Right cardiac atrium (tissue), 5 donors: ENCODE measurements around the gene LATS2. TPM values are rescaled to one million over a fixed set of nuclear protein-coding genes. Genes with fewer than 3 reads are reported as not detected.

ENCODE experiments used
- ATAC-seq, 2 donors: fragments of 200-7000 bp; cut with Tn5 transposase; one replicate each; pipeline versions ENCODE4 v1.8.0 to v1.9.1; 2020; ENCODE audit warnings: moderate library complexity in 2 of 2, mild to moderate bottlenecking in 1 of 2
- DNase-seq, 3 donors: peaks; one replicate each; pipeline ENCODE4 v3.0.0-alpha.2; 2020
- H3K27ac ChIP-seq: one replicate; pipeline ENCODE4 v1.5.1; 2013; ENCODE audit warnings: mild to moderate bottlenecking, low read length, control low read depth, moderate library complexity
- H3K27me3 ChIP-seq: one replicate; pipeline ENCODE4 v1.6.1; 2013; ENCODE audit not compliant: control insufficient read depth, insufficient read depth
- H3K4me1 ChIP-seq: one replicate; pipeline ENCODE4 v1.6.1; 2013; ENCODE audit warnings: low read length; ENCODE audit not compliant: control insufficient read depth, insufficient read depth
- H3K4me3 ChIP-seq: one replicate; pipeline ENCODE4 v1.5.1; 2013; ENCODE audit warnings: low read length, control low read depth
- H3K9me3 ChIP-seq: one replicate; pipeline ENCODE4 v1.6.1; 2013; ENCODE audit warnings: low read length; ENCODE audit not compliant: control insufficient read depth
- WGBS: extraction: QIAGEN DNeasy Blood & Tissue Kit; methylation state at CpG from one replicate; pipeline ENCODE4 v1.1.7; 2013; 5-methylcytosine and 5-hydroxymethylcytosine counted together
- intact Hi-C, 4 donors: fragments of 100-400 bp; cut with DNase I; formaldehyde crosslinking; loops; one replicate each; pipeline versions ENCODE4 v1.11.0 to v1.14.0; 2022 to 2023
- polyA plus RNA-seq: library from polyadenylated mRNA; stranded (reverse); fragments of 200-250 nt; gene quantifications from one replicate; pipeline ENCODE4 v1.2.3, GENCODE V29; 2013
- total RNA-seq, 4 donors: library from RNA; stranded (reverse); fragmentation: NEBNext Ultra II Directional; extraction: Animal tissue kit (Norgen Biotek cat#: 25700); gene quantifications; one replicate each; pipeline ENCODE4 v1.2.1, GENCODE V29; 2021
- donor health status: healthy with polysubstance abuse.
- donor health status: DM: no; HTN: yes; CAD: no.
- donor health status: DM: no; HTN: no; CAD: no.
- donor health status: DM: no; HTN: yes; CAD: no; lungs with severe emphysema.
- donor health status: DM: yes; HTN: yes; CAD: no.

The LATS2 gene
- total and polyA plus RNA-seq, 5 donors = 10.5 to 36.7 (median 23.6) TPM

DNA sequence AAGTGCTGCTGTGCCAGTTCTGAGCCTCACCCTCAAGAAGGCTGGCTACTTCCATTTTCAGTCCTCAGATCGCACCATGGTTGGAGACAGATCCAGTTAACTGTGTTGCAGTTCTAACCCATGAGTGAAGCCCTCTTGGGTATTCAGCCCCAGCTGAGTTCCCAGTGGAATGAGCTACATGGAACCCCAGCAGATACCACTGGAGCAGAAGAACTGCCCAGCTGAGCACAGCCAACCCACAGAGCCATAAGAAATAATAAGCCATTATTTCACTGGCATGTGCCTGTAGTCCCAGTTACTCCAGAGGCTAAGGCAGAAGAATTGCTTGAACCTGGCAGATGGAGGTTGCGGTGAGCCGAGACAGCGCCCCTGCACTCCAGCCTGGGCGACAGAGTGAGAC lies 59.9 kb downstream of the LATS2 start:
- Histone ChIP-seq H3K4me3 (no peak overlapping the region), H3K9me3 (no peaks in the 10 kb centered on the region), H3K27ac (no peak overlapping the region), H3K4me1 (peaks cover 21% of the 10 kb centered on the region), H3K27me3 (no peaks in the 10 kb centered on the region)
- intact Hi-C loops = no loop called here
- WGBS = 98% methylated on average over 5 of the region's 5 CpGs
- DNase-seq (no peak), ATAC-seq (no peak)

DNA sequence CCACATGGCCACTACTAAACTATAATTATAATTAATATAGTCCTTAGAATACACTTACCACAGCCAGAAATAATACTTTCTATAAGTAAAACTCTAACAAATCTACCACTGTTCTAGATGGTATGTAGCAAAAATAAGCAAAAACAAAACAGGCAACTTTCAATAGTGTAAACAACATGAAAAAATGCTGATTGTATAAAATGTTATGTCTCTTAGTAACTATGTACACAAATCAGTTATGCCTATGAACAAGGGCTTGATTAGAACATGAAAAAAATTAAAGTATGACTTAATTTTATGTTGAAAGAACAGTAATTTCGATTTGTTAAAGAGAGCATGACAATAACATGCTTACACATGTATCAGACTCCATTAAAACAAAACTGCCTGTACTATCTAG lies 60.7 kb downstream of the LATS2 start:
- DNase-seq (no peak), ATAC-seq (no peak)
- Histone ChIP-seq H3K27ac (no peak overlapping the region), H3K4me1 (peaks cover 21% of the 10 kb centered on the region), H3K27me3 (no peaks in the 10 kb centered on the region), H3K9me3 (no peaks in the 10 kb centered on the region), H3K4me3 (no peak overlapping the region)
- 90% methylated on average over 1 of the region's 1 CpG for WGBS
- intact Hi-C loops = no loop called here

DNA sequence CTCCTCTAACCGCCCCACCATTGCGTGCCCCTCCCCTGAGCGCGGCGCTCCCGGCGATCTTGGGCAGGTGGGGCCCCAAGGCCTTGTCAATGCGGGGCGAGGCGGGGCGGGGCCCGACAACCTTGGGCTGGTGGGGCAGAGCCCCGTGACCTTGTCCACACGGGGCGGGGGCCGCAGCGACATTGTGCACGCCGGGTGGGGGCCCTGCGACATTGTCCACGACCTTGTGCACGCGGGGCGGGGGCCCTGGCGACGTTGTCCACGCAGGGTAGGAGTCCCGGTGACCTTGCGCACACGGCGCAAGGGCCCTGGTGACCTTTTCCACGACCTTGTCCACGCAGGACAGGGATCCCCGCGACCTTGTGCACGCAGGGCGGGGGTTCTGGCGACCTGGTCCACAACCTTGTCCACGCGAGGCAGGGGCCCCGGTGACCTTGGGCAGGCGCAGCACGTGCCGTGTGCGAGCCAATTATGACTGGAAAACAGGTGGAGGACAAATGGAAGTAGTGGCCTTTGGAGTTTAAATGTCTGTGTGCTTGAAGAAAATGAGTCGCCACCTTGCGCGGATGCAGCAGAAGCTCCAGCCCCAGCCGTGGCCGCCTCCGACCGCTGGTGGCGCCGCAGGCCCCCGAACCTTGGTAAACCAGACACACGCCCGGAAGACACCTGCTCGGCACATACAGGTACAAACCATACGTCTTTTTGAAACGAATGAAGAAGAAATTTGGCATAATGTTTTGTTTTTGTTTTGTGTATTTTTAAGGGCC lies 62.6 kb downstream of the LATS2 start:
- DNase-seq (peak in 2 of 3 donors; percentile 57 to 66), ATAC-seq (peak; percentile 32 to 40)
- Histone ChIP-seq H3K4me1 (peaks cover 15% of the 10 kb centered on the region), H3K9me3 (no peaks in the 10 kb centered on the region), H3K4me3 (no peak overlapping the region), H3K27ac (no peak overlapping the region), H3K27me3 (no peaks in the 10 kb centered on the region)
- intact Hi-C loops = loop anchor here in 2 of 4 donors (5.0 to 10.0 kb wide), 2 partner anchors 48 to 56 kb away; no protein-coding TSS in a partner anchor
- 96% methylated on average over 60 of the region's 60 CpGs for WGBS

DNA sequence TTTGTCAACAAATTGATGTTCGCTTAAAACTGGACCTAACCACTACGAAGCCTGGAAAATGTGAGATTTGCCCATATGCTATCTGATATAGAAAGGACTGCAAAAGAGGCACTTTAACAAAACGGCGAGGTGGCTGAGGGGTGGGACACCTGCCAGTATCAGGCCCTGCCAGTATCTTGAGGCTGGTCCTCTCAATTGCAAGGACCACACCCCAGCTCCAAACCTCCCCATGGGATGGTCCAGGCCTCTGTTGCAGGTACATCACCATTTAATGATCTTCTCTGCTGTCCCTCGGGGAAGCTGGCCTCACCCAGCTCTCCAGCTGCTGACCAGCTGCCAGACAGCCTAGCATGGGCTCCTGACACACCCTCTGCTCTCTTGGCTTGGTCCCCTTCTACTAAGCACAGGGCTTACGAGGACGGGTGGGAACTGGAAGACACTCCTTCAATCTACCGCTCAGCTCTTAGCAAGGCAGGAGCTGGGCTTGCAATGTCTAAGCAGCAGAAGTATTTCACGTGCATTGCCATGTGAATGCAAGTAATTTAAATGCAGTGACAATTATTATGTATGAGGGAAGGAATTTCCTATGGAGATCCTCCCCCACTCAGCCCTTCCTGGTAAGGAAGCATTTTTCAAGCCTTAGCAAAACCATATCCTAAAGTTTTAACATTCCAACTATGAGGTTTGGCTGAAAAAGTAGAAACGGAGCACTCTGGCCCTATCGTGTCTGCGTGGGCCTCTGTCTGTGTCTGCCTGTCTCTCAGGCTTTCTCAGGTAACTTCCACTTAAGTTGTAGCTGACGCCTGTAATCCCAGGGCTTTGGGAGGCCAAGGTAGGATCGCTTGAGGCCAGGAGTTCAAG lies 63.9 kb downstream of the LATS2 start:
- peak overlapping the region; percentile 61 for H3K27ac ChIP-seq
- intact Hi-C loops = loop anchor here in 2 of 4 donors (5.0 to 10.0 kb wide), 2 partner anchors 50 to 57 kb away; no protein-coding TSS in a partner anchor
- ATAC-seq (peak; percentile 63 to 71), DNase-seq (peak; percentile 34 to 79 (median 57))
- no peaks in the 10 kb centered on the region for H3K27me3 ChIP-seq
- peaks cover 15% of the 10 kb centered on the region for H3K4me1 ChIP-seq
- H3K9me3 ChIP-seq = no peaks in the 10 kb centered on the region
- no peak overlapping the region for H3K4me3 ChIP-seq
- 48% methylated on average over 14 of the region's 14 CpGs for WGBS

DNA sequence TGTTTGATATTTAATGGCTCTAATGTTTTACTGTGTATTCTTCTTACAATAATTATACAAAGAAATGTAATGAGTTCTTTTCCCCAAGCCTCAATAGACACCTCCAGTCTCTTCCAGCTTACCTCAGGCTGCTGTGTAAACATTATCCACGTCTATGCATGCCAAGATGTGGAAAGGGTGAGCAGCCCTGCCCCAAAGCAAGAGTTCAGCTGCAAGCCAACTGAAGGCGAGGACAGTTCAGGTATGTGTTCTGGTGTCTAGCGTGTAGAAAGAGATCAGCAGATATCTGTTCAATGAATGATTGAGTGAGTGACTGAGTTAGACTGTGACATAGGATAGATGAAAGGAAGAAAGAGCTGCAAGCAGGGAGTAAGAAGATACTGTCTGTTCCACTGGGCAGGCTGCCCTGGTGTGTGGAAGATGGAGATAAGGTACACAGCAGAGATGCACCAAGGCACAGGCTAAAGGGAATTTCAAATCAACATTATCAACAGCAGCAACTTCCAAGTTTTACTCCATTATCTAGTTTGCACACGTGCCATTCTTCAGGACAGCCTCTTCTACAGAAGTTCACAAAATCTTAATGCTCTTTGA lies 66.0 kb downstream of the LATS2 start:
- intact Hi-C loops = loop anchor here in 2 of 4 donors (5.0 to 10.0 kb wide), 2 partner anchors 52 to 59 kb away; no protein-coding TSS in a partner anchor
- peaks cover 15% of the 10 kb centered on the region for H3K4me1 ChIP-seq
- no peak for ATAC-seq
- WGBS = 54% methylated on average over 4 of the region's 4 CpGs
- no peaks in the 10 kb centered on the region for H3K9me3 ChIP-seq
- H3K27me3 ChIP-seq = no peaks in the 10 kb centered on the region
- no peak overlapping the region for H3K27ac ChIP-seq
- no peak for DNase-seq
- no peak overlapping the region for H3K4me3 ChIP-seq

DNA sequence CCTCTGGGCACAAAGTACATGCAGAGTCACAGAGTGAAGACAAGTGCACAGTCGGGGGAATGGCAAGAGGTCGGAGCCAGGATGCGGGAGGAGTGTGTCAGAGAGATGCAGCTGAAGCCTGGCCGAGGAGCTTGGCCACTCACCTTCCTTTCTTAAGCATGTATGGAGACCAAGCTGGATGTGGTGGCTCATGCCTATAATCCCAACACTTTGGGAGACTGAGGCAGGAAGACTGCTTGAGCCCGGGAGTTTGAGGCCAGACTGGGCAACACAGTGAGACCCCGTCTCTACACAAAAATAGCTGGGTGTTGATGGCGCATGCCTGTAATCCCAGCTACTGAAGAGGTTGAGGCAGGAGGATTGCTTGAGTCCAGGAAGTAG lies 67.0 kb downstream of the LATS2 start:
- DNase-seq = no peak
- Histone ChIP-seq H3K4me1 (peaks cover 15% of the 10 kb centered on the region), H3K27ac (no peak overlapping the region), H3K4me3 (no peak overlapping the region), H3K9me3 (no peaks in the 10 kb centered on the region), H3K27me3 (no peaks in the 10 kb centered on the region)
- intact Hi-C loops = loop anchor here in 1 of 4 donors (10.0 kb wide), 1 partner anchor 60 kb away; no protein-coding TSS in a partner anchor
- ATAC-seq = no peak
- 94% methylated on average over 7 of the region's 7 CpGs for WGBS

DNA sequence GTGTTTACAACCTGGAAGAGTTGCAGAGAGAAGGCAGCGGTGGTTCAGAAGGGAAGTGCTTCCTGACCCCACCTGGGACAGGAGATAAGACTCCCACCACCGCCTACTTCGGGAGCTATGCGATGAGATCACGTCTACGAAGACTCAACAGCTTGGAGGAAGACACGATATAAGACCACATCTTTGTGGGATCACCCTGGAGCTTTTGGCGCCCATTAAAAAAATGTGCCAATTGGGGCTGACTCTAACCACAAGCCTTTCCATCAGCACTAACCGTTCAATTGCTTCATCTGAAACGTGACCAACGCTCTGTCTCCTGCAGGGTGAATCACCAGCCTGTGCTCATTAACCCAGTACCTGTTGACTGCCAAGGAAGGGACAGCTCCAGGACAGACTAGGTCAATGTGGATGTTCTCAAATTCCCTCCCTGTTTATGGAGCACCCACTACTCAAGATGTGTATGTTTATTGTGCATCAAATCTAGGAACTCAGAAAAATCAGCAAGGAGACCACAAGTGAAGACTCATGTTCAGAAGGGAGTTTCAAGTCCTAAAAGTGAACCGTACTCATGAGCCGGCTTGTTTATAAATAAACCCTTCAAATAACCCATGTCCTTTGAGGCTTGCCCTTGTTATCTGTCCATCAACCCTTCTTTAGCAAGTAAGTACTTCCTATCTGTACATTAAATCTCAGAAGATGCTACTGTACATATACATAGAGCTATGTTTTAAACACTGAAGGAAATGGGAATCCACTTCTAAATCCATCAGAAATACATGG lies 67.5 kb downstream of the LATS2 start:
- WGBS = 78% methylated on average over 13 of the region's 13 CpGs
- Histone ChIP-seq H3K27ac (no peak overlapping the region), H3K4me3 (no peak overlapping the region), H3K4me1 (peaks cover 15% of the 10 kb centered on the region), H3K9me3 (no peaks in the 10 kb centered on the region), H3K27me3 (no peaks in the 10 kb centered on the region)
- no peak for ATAC-seq
- intact Hi-C loops = loop anchor here in 1 of 4 donors (10.0 kb wide), 1 partner anchor 61 kb away; no protein-coding TSS in a partner anchor
- no peak for DNase-seq

DNA sequence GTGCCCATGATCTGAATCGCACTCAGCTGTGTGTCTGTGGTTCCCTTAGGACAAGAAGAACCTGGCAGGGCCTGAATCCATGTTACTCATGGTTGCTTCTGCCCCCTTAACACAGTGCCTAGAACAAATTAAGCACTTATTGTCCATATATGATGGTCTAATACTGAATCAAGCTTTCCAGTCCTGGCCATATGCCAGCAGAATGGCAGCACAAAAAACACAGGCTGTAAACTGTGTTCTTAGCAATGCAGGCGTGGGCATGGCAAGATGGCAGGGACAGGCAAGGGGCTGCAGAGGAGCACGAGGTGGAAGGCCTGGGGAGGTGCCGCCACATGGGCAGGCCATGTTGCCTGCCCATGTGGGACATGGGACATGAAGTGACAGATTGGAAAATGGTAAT lies 68.2 kb downstream of the LATS2 start:
- no peaks in the 10 kb centered on the region for H3K27me3 ChIP-seq
- no peaks in the 10 kb centered on the region for H3K9me3 ChIP-seq
- no peak overlapping the region for H3K27ac ChIP-seq
- intact Hi-C loops = loop anchor here in 1 of 4 donors (10.0 kb wide), 1 partner anchor 62 kb away; no protein-coding TSS in a partner anchor
- H3K4me3 ChIP-seq = no peak overlapping the region
- peaks cover 12% of the 10 kb centered on the region for H3K4me1 ChIP-seq
- ATAC-seq (no peak), DNase-seq (no peak)
- 92% methylated on average over 4 of the region's 4 CpGs for WGBS

DNA sequence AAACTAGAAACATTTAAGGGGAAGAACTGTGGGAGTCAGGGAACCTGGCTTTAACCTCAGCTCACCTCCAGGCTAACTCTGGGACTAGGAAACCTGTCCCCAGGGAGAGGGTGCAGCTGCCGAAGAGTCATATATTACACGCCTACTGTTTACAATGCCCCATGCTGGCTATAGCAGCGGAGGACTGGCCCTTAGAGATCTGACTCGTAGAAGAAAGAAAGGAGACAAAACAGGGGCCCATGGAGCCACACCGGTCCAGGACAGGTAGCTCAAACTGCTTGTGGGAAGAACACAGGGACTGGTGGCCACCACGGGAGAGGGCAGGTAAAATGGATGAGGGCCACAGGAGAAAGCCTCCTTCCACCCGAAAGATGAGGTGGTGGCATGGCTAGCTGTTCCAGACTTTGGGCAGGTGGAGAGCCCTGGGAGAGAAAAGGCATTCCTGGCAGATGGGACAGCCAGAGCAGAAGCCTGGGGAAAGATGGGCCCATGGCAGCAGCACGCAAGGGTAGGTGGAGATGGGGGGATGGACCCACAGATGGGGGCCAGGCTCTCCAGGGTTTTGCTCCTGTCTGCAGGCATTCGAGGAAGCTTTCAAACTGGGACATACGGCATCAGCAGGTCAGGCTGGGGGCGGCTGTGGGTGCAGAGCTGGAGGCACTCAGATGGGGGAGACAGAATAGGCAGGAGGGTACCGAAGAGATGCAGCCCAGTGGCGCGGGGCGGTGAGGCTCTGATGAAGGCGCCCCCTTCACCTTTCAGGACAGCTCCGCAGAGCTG lies 69.5 kb downstream of the LATS2 start:
- Histone ChIP-seq H3K4me1 (peaks cover 1% of the 10 kb centered on the region), H3K27me3 (no peaks in the 10 kb centered on the region), H3K4me3 (no peak overlapping the region), H3K9me3 (no peaks in the 10 kb centered on the region), H3K27ac (no peak overlapping the region)
- ATAC-seq = no peak
- WGBS = 90% methylated on average over 17 of the region's 17 CpGs
- intact Hi-C loops = loop anchor here in 1 of 4 donors (10.0 kb wide), 1 partner anchor 63 kb away; no protein-coding TSS in a partner anchor
- no peak for DNase-seq
